Myometrial cell (primary cell): ENCODE results near the gene COL6A2. TPM values are rescaled to one million over a fixed set of nuclear protein-coding genes. Genes with fewer than 3 reads are reported as not detected.

ENCODE experiments used
- total RNA-seq: library from RNA; depleted of rRNA; stranded (reverse); fragments of >200 nt; gene quantifications from 2 replicates; pipeline ENCODE4 v1.2.3, GENCODE V29; 2015

Gene COL6A2
- total RNA-seq, result 746 and 794 TPM in 2 replicates

GRCh38 chr21:46097336-46098293 is at the start of gene COL6A2:
COL6A2 (plus strand) TSS chr21:46098112.

GRCh38 chr21:46155514-46156377 is 57.8 kb downstream of the COL6A2 start, which contains the start of gene FTCD:
FTCD (minus strand) TSS chr21:46155579; CDS start chr21:46155523, 56 bp downstream.

Other genes with a start within 250 kb of the COL6A2 start
- 1,046 and 1,090 TPM in 2 replicates for gene COL6A1, start 116.3 kb upstream of the COL6A2 start, total RNA-seq
- gene FTCD, start 57.5 kb downstream of the COL6A2 start, total RNA-seq, result not detected in 2 replicates
- 44.7 and 47.3 TPM in 2 replicates for gene SPATC1L, start 86.3 kb downstream of the COL6A2 start, total RNA-seq
- gene LSS, start 130.7 kb downstream of the COL6A2 start, total RNA-seq, result 195 and 259 TPM in 2 replicates
- 67.3 and 71.8 TPM in 2 replicates for gene MCM3AP, start 187.5 kb downstream of the COL6A2 start, total RNA-seq
- 24.6 and 30.3 TPM in 2 replicates for gene YBEY, start 188.2 kb downstream of the COL6A2 start, total RNA-seq
- gene C21orf58, start 225.8 kb downstream of the COL6A2 start, total RNA-seq, result 2.0 and 5.7 TPM in 2 replicates
- 8.3 and 14.1 TPM in 2 replicates for gene PCNT, start 226.0 kb downstream of the COL6A2 start, total RNA-seq